HG03095 (cell line): ENCODE data around the gene GNG3.
"Not testable (repeated sequence)": the region's sequence is repeated elsewhere in the genome, so short reads cannot be mapped to it uniquely, and the experiment has no call there.

Source experiments
- ATAC-seq: cut with Tn5 transposase; IDR thresholded peaks from one replicate; pipeline ENCODE4 v1.9.1; 2021; ENCODE audit warnings: moderate library complexity; ENCODE audit not compliant: unreplicated experiment

The GNG3 gene

GRCh38 chr11:62716206-62716605 lies 8.7 kb downstream of the GNG3 start:
- ATAC-seq: no peak

- ATAC-seq: no peak
Measured at GRCh38 chr11:62716816-62717215, 9.3 kb downstream of the GNG3 start.

- ATAC-seq: no peak
Measured at GRCh38 chr11:62719302-62719978, 12.0 kb downstream of the GNG3 start.

GRCh38 chr11:62721994-62722393 lies 14.5 kb downstream of the GNG3 start:
- no peak for ATAC-seq

GRCh38 chr11:62724171-62724570 lies 16.7 kb downstream of the GNG3 start:
- ATAC-seq: no peak

GRCh38 chr11:62725646-62726045 lies 18.2 kb downstream of the GNG3 start:
- no peak for ATAC-seq

- no peak for ATAC-seq
Measured at GRCh38 chr11:62726156-62726914, 18.9 kb downstream of the GNG3 start.

GRCh38 chr11:62726915-62727164 lies 19.4 kb downstream of the GNG3 start:
- ATAC-seq: peak; percentile 3

- peak; percentile 62 for ATAC-seq
Measured at GRCh38 chr11:62727165-62727871, 19.8 kb downstream of the GNG3 start, which contains the start of gene HNRNPUL2. Gene HNRNPUL2 (minus strand): TSS chr11:62727457. CDS start chr11:62727156, 301 bp downstream.

GRCh38 chr11:62727872-62728170 lies 20.3 kb downstream of the GNG3 start:
- peak; percentile 47 for ATAC-seq

- peak; percentile 20 for ATAC-seq
Measured at GRCh38 chr11:62728171-62728988, 20.9 kb downstream of the GNG3 start, which contains the start of gene TTC9C. Gene TTC9C (plus strand): TSS chr11:62728486. CDS start chr11:62728849, 363 bp downstream.

GRCh38 chr11:62730076-62730475 lies 22.6 kb downstream of the GNG3 start:
- not testable (repeated sequence) for ATAC-seq

- ATAC-seq: no peak
Measured at GRCh38 chr11:62732830-62733229, 25.4 kb downstream of the GNG3 start.

GRCh38 chr11:62737196-62737595 lies 29.7 kb downstream of the GNG3 start:
- ATAC-seq: no peak

- no peak for ATAC-seq
Measured at GRCh38 chr11:62747475-62748160, 40.1 kb downstream of the GNG3 start.

- not testable (repeated sequence) for ATAC-seq
Measured at GRCh38 chr11:62749931-62750330, 42.5 kb downstream of the GNG3 start.

GRCh38 chr11:62752177-62752785 lies 44.8 kb downstream of the GNG3 start:
- no peak for ATAC-seq

GRCh38 chr11:62752994-62753735 lies 45.7 kb downstream of the GNG3 start:
- no peak for ATAC-seq
